Stimulated activated CD8-positive, alpha-beta memory T cell treated with anti-CD3 and anti-CD28 coated beads, Interleukin-4, amount 100 ng/mL, for 24 hours (primary cell): ENCODE data around the gene MRPS26.
"Not testable (repeated sequence)": the region's sequence is repeated elsewhere in the genome, so short reads cannot be mapped to it uniquely, and the experiment has no call there.

Experiments
- DNase-seq: peaks from one replicate; pipeline ENCODE4 v3.0.0-alpha.2; 2020; ENCODE audit warnings: low read depth

MRPS26 gene

GRCh38 chr20:3074812-3075211 lies 29.0 kb downstream of the MRPS26 start:
- DNase-seq: no peak

DNA sequence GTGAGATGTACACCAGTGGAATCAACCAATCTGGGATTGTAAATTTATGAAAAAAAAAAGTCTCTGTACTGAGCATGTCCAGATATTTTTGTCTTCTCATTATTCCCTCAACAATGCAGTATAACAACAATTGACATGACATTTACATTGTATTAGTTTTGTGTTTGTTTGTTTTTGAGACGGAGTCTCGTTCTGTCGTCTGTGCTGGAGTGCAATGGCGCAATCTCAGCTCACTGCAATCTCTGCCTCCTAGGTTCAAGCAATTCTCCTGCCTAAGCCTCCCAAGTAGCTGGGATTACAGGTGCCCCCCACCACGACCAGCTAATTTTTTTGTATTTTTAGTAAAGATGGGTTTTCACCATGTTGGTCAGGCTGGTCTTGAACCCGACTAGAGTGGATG lies 29.5 kb downstream of the MRPS26 start:
- DNase-seq: not testable (repeated sequence)

- no peak for DNase-seq
These were observed 31.8 kb downstream of the MRPS26 start for GRCh38 chr20:3077618-3078134.

- no peak for DNase-seq
These were observed 35.1 kb downstream of the MRPS26 start for GRCh38 chr20:3080939-3081388.

DNA sequence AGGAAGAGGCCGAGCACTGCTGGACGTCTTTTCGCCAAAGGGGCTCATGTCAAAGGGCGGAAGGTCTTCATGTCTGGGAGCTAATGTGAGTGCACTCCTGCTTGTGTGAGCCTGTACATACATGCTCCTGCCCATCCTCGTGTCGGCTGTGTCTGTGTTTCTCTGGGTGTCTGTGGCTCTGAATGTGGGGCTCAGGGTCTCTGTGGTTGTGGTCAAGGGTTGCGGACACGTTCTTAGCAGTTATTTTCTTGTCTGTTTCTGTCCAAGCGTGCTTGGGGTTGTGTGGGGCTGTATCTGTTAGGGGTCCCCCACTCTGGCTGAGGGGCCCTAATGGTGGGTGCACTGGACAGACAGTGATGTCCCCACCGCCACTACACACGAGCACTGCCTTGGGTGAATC lies 35.8 kb downstream of the MRPS26 start:
- DNase-seq: no peak

- DNase-seq: no peak
These were observed 36.6 kb downstream of the MRPS26 start for GRCh38 chr20:3082306-3082951.

- no peak for DNase-seq
These were observed 37.4 kb downstream of the MRPS26 start for GRCh38 chr20:3082955-3083952.

- no peak for DNase-seq
These were observed 38.6 kb downstream of the MRPS26 start, which contains the start of gene AVP for GRCh38 chr20:3084283-3084985. Gene AVP, minus strand, starts transcription at chr20:3084724. Its CDS starts 50 bp downstream, at chr20:3084674.

- DNase-seq: no peak
These were observed 39.1 kb downstream of the MRPS26 start for GRCh38 chr20:3084986-3085360.

- no peak for DNase-seq
These were observed 39.8 kb downstream of the MRPS26 start for GRCh38 chr20:3085571-3086072.

- DNase-seq: no peak
These were observed 42.2 kb downstream of the MRPS26 start for GRCh38 chr20:3088031-3088430.

DNA sequence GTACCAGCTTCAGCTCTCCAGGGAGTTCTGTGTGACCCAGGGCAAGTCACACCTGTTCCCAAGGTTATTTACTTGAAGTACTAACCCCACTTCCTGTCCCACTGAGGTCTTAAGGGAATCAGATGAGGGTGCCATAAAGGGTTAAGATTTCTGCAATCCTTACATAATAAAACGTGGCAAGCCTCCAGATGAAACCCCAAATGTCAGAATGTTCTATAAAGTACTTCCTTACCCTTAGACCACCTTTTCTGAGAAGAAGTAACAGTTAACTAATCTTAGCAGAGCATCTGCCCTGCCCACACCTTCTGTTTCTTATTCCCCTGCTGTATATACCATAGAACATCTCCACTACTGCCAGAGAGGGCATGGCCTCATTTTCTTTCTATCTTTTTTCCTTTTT lies 44.7 kb downstream of the MRPS26 start:
- DNase-seq: no peak

DNA sequence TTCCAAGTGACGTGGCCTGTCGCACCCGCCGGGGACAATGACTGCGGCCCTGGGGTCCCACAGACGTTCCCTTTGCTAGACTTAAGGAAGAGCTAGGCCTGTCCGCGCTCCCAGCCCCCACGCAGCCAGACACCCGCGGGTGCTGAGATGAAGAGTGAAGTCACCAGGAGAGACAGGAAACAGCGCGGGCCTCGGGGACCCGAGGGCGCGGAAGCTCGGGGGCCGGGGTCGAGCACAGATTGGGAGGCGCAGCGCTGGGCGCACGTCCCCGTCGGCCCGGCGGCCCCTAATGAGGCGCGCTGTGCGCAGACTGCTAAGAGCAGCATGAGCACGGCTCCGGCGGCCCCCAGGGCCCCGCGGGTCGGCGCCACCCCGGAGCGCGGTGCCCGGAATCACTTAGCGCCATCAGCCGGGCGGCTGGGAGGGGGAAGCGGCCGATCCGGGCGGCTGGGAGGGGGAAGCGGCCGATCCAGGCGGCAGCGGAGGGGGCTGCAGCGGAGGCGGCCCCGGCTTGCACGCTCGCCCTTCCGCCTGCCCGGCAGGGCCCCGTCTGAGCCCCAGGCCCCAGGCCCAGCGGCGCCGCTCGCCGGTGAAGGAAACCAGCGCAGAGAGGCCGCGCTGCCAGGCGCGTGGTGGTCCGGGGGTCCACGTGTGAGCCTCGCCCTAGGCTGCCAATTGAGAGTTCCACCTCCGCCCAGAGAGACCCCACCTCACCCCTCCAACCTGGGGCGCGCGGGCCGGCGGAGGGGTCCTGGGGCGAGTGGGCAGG lies 46.9 kb downstream of the MRPS26 start:
- DNase-seq: peak; percentile 20

DNA sequence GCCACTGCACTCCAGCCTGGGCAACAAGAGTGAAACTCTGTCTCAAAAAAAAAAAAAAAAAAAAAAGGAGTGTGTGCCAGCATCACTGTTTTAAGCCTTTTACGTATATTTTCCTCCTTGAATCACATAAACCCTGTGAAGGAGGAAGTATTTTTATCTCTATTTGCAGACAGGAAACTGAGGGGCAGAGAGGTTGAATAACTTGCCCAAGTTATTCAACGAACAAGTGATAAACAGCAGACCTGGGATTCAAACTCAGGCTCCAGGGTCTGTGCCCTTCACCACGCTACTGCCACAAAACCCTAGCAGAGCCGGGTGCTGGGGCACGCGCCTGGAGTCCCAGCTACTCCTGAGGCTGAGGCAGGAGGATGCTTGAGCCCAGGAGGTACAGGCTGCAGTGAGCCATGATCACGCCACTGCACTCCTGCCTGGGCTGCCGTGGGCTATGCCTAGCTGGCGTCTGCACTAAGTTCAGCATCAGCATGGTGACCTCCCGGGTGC lies 48.1 kb downstream of the MRPS26 start:
- no peak for DNase-seq

- DNase-seq: no peak
These were observed 49.2 kb downstream of the MRPS26 start for GRCh38 chr20:3094848-3095629.
